Type B pancreatic cell (in vitro differentiated cells): Measurements from ENCODE around the gene DCDC1. TPM values are rescaled to one million over a fixed set of nuclear protein-coding genes. Genes with fewer than 3 reads are reported as not detected.
"Not testable (repeated sequence)": the region's sequence is repeated elsewhere in the genome, so short reads cannot be mapped to it uniquely, and the experiment has no call there.

Experiments
- DNase-seq: peaks from one replicate; pipeline ENCODE4 v3.0.0; 2021; ENCODE audit warnings: mixed read lengths; ENCODE audit not compliant: unreplicated experiment; ENCODE audit errors: extremely low spot score
- H3K27ac Mint-ChIP-seq: 2 replicates; pipeline ENCODE4 v1.8.0; 2021; ENCODE audit warnings: mild to moderate bottlenecking, mixed read lengths
- H3K27me3 Mint-ChIP-seq: 2 replicates; pipeline ENCODE4 v1.8.0; 2021; ENCODE audit warnings: mixed read lengths
- H3K36me3 Mint-ChIP-seq: 2 replicates; pipeline ENCODE4 v1.8.0; 2021; ENCODE audit warnings: mixed read lengths
- H3K4me1 Mint-ChIP-seq: one replicate; pipeline ENCODE4 v1.8.0; 2021; ENCODE audit warnings: mixed read lengths; ENCODE audit not compliant: unreplicated experiment
- H3K4me3 Mint-ChIP-seq: 2 replicates; pipeline ENCODE4 v1.8.0; 2021; ENCODE audit warnings: mild to moderate bottlenecking, mixed read lengths
- H3K9me3 Mint-ChIP-seq: 2 replicates; pipeline ENCODE4 v1.8.0; 2021; ENCODE audit warnings: mixed read lengths
- total RNA-seq: library from RNA; stranded (reverse); gene quantifications from 2 replicates; pipeline ENCODE4 v1.2.1, GENCODE V29; 2021; ENCODE audit warnings: low replicate concordance
- TF ChIP-seq, protein P1 (sequence below): fragments of 200-600 bp; sonication (generic); conservative IDR thresholded peaks from 2 replicates; pipeline ENCODE4 v1.5.0; 2021; ENCODE audit warnings: antibody characterized with exemption, mild to moderate bottlenecking

The DCDC1 gene
- total RNA-seq, 1 donor from 2014 or later: 4.8 TPM

DNA sequence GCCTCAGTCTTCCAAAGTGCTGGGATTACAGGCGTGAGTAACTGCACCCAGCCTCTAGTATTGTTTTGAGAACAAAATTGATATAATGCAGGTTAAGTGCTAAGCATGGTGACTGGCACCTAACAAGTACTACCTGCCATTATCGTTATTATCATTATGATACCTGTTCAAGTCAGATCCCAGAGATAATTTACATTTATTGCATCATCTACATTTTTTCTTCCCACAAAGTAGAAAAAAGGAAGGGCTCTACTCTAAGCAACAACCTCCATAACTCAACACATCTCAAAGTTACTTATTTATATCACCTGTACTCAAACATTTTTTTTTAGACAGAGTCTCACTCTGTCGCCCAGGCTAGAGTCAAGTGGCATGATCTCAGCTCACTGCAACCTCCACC is 42.1 kb downstream of the DCDC1 start:
- H3K4me1 Mint-ChIP-seq: no peaks in the 10 kb centered on the region
- no peaks in the 10 kb centered on the region for H3K27me3 Mint-ChIP-seq
- no peaks in the 10 kb centered on the region for H3K36me3 Mint-ChIP-seq
- no peak for DNase-seq
- TF ChIP-seq, protein P1, sequence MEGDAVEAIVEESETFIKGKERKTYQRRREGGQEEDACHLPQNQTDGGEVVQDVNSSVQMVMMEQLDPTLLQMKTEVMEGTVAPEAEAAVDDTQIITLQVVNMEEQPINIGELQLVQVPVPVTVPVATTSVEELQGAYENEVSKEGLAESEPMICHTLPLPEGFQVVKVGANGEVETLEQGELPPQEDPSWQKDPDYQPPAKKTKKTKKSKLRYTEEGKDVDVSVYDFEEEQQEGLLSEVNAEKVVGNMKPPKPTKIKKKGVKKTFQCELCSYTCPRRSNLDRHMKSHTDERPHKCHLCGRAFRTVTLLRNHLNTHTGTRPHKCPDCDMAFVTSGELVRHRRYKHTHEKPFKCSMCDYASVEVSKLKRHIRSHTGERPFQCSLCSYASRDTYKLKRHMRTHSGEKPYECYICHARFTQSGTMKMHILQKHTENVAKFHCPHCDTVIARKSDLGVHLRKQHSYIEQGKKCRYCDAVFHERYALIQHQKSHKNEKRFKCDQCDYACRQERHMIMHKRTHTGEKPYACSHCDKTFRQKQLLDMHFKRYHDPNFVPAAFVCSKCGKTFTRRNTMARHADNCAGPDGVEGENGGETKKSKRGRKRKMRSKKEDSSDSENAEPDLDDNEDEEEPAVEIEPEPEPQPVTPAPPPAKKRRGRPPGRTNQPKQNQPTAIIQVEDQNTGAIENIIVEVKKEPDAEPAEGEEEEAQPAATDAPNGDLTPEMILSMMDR: no peak
- no peak overlapping the region for H3K4me3 Mint-ChIP-seq
- no peak overlapping the region for H3K27ac Mint-ChIP-seq
- H3K9me3 Mint-ChIP-seq: no peaks in the 10 kb centered on the region

- no peak overlapping the region for H3K4me3 Mint-ChIP-seq
- no peaks in the 10 kb centered on the region for H3K36me3 Mint-ChIP-seq
- H3K27ac Mint-ChIP-seq: no peak overlapping the region
- no peaks in the 10 kb centered on the region for H3K4me1 Mint-ChIP-seq
- H3K27me3 Mint-ChIP-seq: no peaks in the 10 kb centered on the region
- TF ChIP-seq, protein P1: no peak
- DNase-seq: no peak
- H3K9me3 Mint-ChIP-seq: no peaks in the 10 kb centered on the region
Observed at GRCh38 chr11:31326470-31327148, 42.9 kb downstream of the DCDC1 start.

DNA sequence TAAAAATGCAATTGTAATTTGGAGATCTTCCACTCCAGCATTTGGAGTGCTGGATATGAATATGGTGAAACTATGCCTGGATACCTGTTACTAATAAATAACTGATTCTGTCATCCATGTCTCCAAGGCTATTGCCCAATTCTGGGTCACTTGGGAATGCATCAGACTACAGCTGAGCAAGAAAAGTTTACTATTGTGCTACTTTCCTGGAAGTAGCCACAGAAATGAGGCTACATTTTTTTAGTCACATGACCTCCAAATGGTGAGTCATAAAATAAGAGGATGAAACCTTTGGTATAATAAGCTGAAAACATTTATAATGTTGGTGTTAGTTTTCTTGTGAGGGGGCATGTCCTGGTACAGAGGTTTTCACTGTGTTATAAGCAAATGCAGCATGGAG is 44.4 kb downstream of the DCDC1 start:
- Mint-ChIP-seq H3K27ac (no peak overlapping the region), H3K36me3 (no peaks in the 10 kb centered on the region), H3K4me3 (no peak overlapping the region), H3K27me3 (no peaks in the 10 kb centered on the region), H3K4me1 (no peaks in the 10 kb centered on the region), H3K9me3 (no peaks in the 10 kb centered on the region)
- TF ChIP-seq, protein P1: no peak
- DNase-seq: no peak

- TF ChIP-seq, protein P1: no peak
- Mint-ChIP-seq H3K9me3 (no peaks in the 10 kb centered on the region), H3K27me3 (no peaks in the 10 kb centered on the region), H3K4me3 (no peak overlapping the region), H3K36me3 (no peaks in the 10 kb centered on the region), H3K4me1 (no peaks in the 10 kb centered on the region), H3K27ac (no peak overlapping the region)
- DNase-seq: no peak
Observed at GRCh38 chr11:31323145-31323544, 46.4 kb downstream of the DCDC1 start.

- H3K4me3 Mint-ChIP-seq, H3K27me3 Mint-ChIP-seq, H3K27ac Mint-ChIP-seq, H3K36me3 Mint-ChIP-seq, H3K4me1 Mint-ChIP-seq, DNase-seq, H3K9me3 Mint-ChIP-seq: not testable (repeated sequence)
Observed at GRCh38 chr11:31321494-31321893, 48.0 kb downstream of the DCDC1 start.

DNA sequence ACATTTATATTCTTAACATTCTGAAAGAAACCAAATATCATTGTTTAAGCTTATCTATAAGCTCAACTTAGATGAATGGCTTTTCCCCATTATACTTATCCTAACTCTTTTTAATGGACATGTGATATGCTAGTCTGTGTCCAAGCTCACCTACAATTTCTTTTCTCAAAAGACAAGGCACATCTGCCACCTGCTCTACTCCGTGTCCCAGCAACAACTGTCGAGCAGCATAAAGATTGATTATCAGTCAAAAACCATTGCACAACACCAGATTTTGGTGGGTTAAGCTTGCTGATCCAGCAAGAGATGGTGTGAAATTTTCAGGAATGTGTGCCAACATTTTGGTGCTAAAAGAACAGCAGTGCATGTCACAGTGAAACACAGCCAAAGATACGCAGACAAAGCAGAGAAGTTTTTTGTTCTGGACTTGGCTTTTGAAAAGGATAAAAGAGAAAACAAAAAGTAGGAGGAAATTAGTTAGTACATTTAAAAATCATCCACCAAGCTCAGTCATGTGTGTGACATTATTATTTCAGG is 65.8 kb downstream of the DCDC1 start:
- peaks cover 4% of the 10 kb centered on the region for H3K4me1 Mint-ChIP-seq
- no peaks in the 10 kb centered on the region for H3K27me3 Mint-ChIP-seq
- no peak overlapping the region for H3K27ac Mint-ChIP-seq
- DNase-seq: no peak
- H3K36me3 Mint-ChIP-seq: no peaks in the 10 kb centered on the region
- no peak overlapping the region for H3K4me3 Mint-ChIP-seq
- H3K9me3 Mint-ChIP-seq: no peaks in the 10 kb centered on the region
- TF ChIP-seq, protein P1: no peak
